Stimulated activated memory B cell treated with anti-CD40 and anti-IgM and Interleukin-4, amounts not matched to agents 10 μg/mL and 1 μg/mL and 100 μg/mL, for 72 hours (primary cell): Measurements from ENCODE around the gene ZNF550.
"Not testable (repeated sequence)": the region's sequence is repeated elsewhere in the genome, so short reads cannot be mapped to it uniquely, and the experiment has no call there.

Experiments used
- ATAC-seq: fragments of 150-1000 bp; cut with Tn5 transposase; 2 replicates; pipeline ENCODE4 v1.10.0; 2021
- H3K27ac Mint-ChIP-seq: one replicate; pipeline ENCODE4 v1.8.0; 2022; ENCODE audit warnings: mild to moderate bottlenecking, mixed read lengths
- H3K27me3 Mint-ChIP-seq: one replicate; pipeline ENCODE4 v1.8.0; 2022; ENCODE audit warnings: mixed read lengths
- H3K36me3 Mint-ChIP-seq: one replicate; pipeline ENCODE4 v1.8.0; 2022; ENCODE audit warnings: mixed read lengths
- H3K4me1 Mint-ChIP-seq: one replicate; pipeline ENCODE4 v1.8.0; 2022; ENCODE audit warnings: mixed read lengths
- H3K4me3 Mint-ChIP-seq: one replicate; pipeline ENCODE4 v1.8.0; 2022; ENCODE audit warnings: mild to moderate bottlenecking, moderate library complexity, mixed read lengths
- H3K9me3 Mint-ChIP-seq: one replicate; pipeline ENCODE4 v1.8.0; 2022; ENCODE audit warnings: mixed read lengths

Gene ZNF550

DNA sequence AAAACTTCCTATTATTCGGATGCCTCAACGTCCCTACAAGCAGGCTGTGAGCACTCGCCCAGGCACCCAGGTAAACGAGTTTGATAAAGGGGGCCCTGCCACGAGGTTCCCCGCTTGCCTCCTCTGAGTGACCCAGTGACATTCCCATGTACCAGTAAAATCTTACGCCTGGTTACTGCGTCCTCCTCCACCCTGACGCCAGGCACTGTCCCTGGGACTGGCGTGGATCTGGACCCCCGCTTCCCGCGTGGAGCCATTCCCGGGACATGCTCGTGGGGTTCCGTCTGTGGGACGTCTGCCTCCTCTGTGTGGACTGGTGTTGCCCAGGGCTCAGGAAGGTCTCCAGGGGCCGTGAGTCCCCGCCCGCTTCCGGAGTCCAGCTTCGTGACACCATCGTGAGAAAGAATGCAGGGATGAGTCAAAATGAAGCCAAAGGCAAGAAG is 407 bp upstream of the ZNF550 start:
- Mint-ChIP-seq H3K4me3 (peak overlapping the region; percentile 95), H3K9me3 (peaks cover 10% of the 10 kb centered on the region), H3K27me3 (no peaks in the 10 kb centered on the region), H3K36me3 (peaks cover 29% of the 10 kb centered on the region), H3K27ac (peak overlapping the region; percentile 81), H3K4me1 (peaks cover 32% of the 10 kb centered on the region)
- ATAC-seq: peak; percentile 24

DNA sequence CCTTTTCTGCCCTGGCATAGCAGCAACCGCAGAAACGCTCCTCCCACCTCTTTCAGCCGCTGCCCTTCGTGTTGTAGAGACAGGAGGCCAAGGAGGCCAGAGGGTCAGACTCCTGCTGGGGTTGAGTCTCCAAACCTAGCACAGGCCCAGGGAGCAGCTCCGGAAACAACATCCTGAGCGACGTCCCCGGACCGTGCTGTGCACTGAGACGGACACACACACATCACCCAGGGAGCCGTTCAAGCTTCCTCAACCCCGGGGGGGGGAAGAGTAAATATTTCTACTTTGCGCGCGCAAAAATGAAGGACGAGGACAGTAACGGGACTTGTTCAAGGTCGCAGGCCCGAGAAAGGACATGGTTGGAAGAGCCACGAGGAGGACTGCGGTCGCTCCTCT is 657 bp downstream of the ZNF550 start:
- Mint-ChIP-seq H3K27me3 (no peaks in the 10 kb centered on the region), H3K36me3 (peaks cover 39% of the 10 kb centered on the region), H3K4me1 (peaks cover 32% of the 10 kb centered on the region), H3K27ac (peak overlapping the region; percentile 81), H3K4me3 (peak overlapping the region; percentile 95), H3K9me3 (peaks cover 9% of the 10 kb centered on the region)
- peak; percentile 57 for ATAC-seq

DNA sequence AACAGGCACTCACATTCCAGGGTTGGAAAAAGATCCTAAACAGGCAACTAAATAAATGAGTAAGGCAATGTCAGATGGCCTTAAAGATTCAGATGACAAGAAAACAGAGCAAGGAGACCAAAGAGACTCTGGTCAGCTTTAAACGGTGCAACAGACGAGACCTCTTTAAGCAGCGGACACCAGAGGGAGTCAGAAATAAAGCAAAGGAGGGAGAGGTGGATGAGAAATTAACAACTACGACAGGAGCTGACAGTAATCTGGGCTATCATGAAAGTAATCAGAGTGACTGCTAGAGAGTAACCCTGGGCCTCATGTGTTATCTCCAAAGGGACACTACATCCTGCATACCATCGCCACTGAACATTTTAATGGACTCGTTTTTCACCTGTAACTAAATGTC is 1.1 kb downstream of the ZNF550 start:
- no peak for ATAC-seq
- peaks cover 32% of the 10 kb centered on the region for H3K4me1 Mint-ChIP-seq
- H3K27ac Mint-ChIP-seq: peak overlapping the region; percentile 81
- H3K4me3 Mint-ChIP-seq: peak overlapping the region; percentile 95
- no peaks in the 10 kb centered on the region for H3K27me3 Mint-ChIP-seq
- peaks cover 6% of the 10 kb centered on the region for H3K9me3 Mint-ChIP-seq
- H3K36me3 Mint-ChIP-seq: peaks cover 41% of the 10 kb centered on the region

DNA sequence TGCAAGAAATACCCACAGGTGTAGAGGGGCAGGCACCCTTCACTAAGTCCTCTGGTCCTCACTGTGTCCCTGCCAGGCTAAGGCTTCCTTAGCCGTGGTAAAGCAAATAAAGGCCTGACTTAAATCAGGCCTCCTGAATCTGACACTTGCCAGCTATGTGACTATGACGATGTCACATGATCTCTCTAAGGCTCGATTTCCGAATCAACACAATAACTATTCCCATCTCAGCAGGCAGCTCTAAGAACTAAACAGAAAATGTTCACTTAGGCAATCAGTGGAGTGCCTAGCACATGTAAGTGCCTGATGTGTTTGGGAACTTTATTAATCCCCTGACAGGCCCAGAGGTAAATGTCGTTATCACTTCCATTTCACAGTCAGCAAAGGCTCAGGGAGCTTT is 2.0 kb downstream of the ZNF550 start:
- Mint-ChIP-seq H3K4me1 (peaks cover 32% of the 10 kb centered on the region), H3K4me3 (no peak overlapping the region), H3K9me3 (peaks cover 4% of the 10 kb centered on the region), H3K27me3 (no peaks in the 10 kb centered on the region), H3K27ac (no peak overlapping the region), H3K36me3 (peaks cover 48% of the 10 kb centered on the region)
- no peak for ATAC-seq

DNA sequence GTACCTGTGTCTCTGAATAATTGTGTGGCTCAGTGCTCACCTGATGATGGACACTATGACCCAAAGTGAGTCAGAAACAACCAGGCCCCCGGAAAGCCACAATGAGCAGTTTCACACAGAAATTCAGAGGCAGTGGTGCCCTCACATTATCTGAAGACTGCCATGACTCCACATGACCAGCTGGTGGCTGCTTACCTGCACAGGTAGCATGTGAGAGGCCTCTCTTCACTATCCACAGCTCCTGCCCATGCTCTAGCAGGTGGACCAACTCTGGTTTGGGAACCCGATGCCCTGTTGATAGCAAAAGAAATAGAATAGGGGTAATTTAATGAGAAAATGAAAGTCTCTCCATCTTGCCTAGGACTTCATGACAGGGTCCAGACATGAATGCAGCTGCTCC is 7.2 kb downstream of the ZNF550 start:
- H3K4me1 Mint-ChIP-seq: peaks cover 3% of the 10 kb centered on the region
- H3K9me3 Mint-ChIP-seq: peaks cover 29% of the 10 kb centered on the region
- ATAC-seq: no peak
- H3K27me3 Mint-ChIP-seq: no peaks in the 10 kb centered on the region
- no peak overlapping the region for H3K27ac Mint-ChIP-seq
- H3K36me3 Mint-ChIP-seq: peaks cover 98% of the 10 kb centered on the region
- no peak overlapping the region for H3K4me3 Mint-ChIP-seq

DNA sequence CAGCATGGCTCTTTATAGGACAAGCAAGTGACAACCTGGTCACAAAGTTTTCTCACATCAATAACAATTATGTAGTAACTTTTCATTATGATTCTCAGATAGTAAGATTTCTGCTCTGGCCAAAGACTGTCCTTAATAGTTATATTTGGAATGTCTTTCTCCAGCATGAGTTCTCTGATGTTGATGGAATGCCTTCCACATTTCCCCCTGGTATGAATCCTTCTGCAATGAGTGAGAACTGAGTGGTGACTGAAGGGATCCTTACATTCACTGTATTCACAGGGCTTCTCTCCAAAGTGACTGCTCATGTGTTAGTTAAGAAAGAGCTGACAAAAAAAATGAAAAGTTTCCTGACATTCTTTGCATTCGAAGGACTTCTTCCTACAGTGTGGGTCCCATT is 13.2 kb downstream of the ZNF550 start:
- Mint-ChIP-seq H3K36me3 (peaks cover 99% of the 10 kb centered on the region), H3K9me3 (peaks cover 44% of the 10 kb centered on the region), H3K4me1 (no peaks in the 10 kb centered on the region), H3K4me3 (no peak overlapping the region), H3K27me3 (no peaks in the 10 kb centered on the region), H3K27ac (no peak overlapping the region)
- no peak for ATAC-seq

DNA sequence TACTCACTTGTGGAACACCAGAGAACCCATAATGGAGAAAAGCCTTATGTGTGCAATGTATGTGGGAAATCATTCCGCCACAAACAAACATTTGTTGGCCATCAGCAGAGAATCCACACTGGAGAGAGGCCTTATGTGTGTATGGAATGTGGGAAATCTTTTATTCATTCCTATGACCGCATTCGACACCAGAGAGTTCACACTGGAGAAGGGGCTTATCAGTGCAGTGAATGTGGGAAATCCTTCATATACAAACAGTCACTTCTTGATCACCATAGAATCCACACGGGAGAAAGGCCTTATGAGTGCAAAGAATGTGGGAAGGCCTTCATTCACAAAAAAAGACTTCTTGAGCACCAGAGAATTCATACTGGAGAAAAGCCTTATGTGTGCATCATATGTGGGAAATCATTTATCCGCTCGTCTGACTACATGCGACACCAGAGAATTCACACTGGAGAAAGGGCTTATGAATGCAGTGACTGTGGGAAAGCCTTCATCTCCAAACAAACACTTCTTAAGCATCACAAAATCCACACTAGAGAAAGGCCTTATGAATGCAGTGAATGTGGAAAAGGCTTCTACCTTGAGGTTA is 21.6 kb downstream of the ZNF550 start:
- Mint-ChIP-seq H3K4me3 (no peak overlapping the region), H3K27me3 (no peaks in the 10 kb centered on the region), H3K9me3 (peaks cover 53% of the 10 kb centered on the region), H3K36me3 (peaks cover 98% of the 10 kb centered on the region), H3K27ac (no peak overlapping the region), H3K4me1 (no peaks in the 10 kb centered on the region)
- no peak for ATAC-seq

DNA sequence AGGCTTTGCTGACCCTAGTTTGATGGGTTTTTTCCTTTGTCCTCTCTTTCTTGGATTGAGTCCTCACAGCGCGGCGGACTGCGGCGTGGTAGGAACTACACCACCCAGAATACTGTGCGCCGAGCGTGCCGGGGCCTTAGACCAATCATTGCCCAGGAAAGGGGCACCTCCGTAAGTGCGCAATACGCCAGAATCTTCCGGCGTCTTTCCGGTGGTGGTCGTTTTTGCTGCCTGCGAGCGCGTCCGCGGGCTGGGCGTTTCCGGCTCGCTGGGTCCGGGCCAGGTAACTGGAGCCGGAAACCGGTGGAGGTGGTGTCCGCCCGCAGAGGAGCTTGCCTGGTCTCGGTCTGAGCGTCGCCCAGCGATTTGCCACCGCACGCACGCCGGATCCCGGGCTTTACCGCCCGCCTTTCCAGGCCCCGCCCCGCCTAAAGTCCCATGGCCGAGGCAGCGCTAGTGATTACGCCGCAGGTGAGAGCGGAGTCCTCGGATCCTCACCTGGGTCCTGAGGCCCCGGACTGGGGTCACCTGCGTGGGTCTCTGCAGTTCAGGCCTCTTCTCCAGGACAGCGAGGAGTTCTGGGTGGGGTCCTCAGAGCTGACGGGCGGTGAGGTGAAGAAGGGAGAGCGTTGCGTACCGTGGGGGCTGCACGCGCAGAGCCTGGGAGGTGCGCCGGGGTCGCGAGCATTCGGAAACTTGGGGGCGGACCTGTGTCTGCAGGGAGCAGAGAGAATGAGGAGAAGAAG is 32.4 kb downstream of the ZNF550 start, which contains the start of gene ZNF549:
Gene ZNF549 (plus strand): TSS at position 221 of the 746 bp plus-strand sequence. CDS start 218 bp downstream, at position 439.
- Mint-ChIP-seq H3K4me1 (peaks cover 25% of the 10 kb centered on the region), H3K36me3 (peaks cover 44% of the 10 kb centered on the region), H3K27ac (peak within 1 kb of the TSS; percentile 97), H3K9me3 (peaks cover 10% of the 10 kb centered on the region), H3K4me3 (peak within 1 kb of the TSS; percentile 97), H3K27me3 (no peaks in the 10 kb centered on the region)
- ATAC-seq: peak; percentile 100

DNA sequence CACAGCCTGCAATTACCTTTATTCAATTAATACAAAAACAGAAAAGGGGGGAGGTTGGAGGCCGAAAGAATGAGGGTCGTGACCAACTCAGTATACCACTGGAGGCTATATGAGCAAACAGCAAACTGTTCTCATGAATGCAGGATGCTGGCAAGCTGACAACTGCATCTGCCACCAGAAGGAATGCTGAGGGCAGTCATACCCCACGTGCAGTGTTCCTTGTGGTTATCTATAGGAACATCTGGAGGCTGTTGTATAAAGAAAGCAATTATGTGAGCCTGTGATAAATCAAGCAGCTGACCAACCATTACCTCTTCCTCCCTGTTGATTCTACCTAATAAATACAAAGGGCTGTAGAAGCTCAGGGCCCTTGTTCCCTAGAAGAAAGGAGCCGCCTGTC is 41.6 kb downstream of the ZNF550 start:
- not testable (repeated sequence) for ATAC-seq, H3K27ac Mint-ChIP-seq, H3K27me3 Mint-ChIP-seq, H3K4me3 Mint-ChIP-seq, H3K4me1 Mint-ChIP-seq
- peaks cover 69% of the 10 kb centered on the region for H3K36me3 Mint-ChIP-seq
- peaks cover 17% of the 10 kb centered on the region for H3K9me3 Mint-ChIP-seq

DNA sequence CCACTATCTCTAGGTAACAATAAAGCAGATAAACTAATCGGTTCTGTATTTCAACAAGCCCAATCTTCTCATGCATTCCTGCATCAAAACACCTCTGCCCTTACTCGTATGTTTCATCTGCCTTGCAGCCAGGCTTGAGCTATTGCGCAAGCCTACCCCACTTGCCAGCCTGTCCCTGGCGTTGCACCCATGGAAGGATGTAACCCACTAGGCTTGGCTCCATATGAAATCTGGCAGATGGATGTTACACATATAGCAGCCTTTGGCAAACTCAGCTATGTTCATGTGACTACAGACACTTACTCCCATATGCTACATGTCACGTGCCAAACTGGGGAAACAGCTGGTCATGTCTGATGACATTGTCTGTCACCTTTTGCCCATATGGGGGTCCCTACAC is 44.4 kb downstream of the ZNF550 start:
- H3K36me3 Mint-ChIP-seq: peaks cover 79% of the 10 kb centered on the region
- H3K4me1 Mint-ChIP-seq: no peaks in the 10 kb centered on the region
- no peak overlapping the region for H3K27ac Mint-ChIP-seq
- ATAC-seq: no peak
- H3K4me3 Mint-ChIP-seq: no peak overlapping the region
- peaks cover 27% of the 10 kb centered on the region for H3K9me3 Mint-ChIP-seq
- H3K27me3 Mint-ChIP-seq: no peaks in the 10 kb centered on the region

DNA sequence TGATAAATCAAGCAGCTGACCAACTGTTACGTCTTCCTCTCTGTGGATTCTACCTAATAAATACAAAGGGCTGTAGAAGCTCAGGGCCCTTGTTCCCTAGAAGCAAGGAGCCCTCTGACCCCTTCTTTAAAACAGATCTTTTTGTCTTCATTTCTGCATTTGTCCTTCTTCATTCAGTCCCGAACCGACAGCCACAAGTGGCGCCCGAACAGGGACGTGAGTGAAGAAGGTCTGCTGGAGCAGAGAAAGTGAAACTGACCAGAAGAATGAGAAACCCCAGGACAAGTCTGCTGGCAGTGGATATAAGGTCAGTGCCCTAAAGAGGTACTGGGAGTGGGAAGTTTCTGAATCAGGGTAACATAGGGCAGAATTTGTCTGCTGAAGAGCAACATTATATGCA is 46.8 kb downstream of the ZNF550 start:
- peaks cover 31% of the 10 kb centered on the region for H3K9me3 Mint-ChIP-seq
- H3K4me3 Mint-ChIP-seq: no peak overlapping the region
- H3K27ac Mint-ChIP-seq: no peak overlapping the region
- H3K4me1 Mint-ChIP-seq: no peaks in the 10 kb centered on the region
- no peaks in the 10 kb centered on the region for H3K27me3 Mint-ChIP-seq
- H3K36me3 Mint-ChIP-seq: peaks cover 88% of the 10 kb centered on the region
- no peak for ATAC-seq

DNA sequence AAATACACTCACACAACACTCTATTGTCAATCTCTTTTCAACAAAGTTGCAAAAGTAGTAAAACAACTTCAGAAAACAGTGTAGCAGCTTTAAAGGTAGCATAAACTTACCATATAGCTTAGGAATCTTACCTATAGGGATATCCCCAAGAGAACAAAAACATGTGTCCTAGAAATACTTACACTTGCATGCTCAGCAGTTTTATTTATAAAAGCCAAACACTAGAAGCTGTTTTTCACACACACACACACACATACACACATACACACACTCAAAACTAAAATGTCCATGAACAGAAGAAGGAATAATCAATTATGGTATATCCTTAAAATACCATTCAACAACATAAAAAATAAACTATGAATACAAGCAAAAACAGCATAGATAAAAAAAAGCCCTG is 48.2 kb downstream of the ZNF550 start:
- Mint-ChIP-seq H3K4me1 (no peaks in the 10 kb centered on the region), H3K27ac (no peak overlapping the region), H3K27me3 (no peaks in the 10 kb centered on the region), H3K9me3 (peaks cover 31% of the 10 kb centered on the region), H3K36me3 (peaks cover 88% of the 10 kb centered on the region), H3K4me3 (no peak overlapping the region)
- ATAC-seq: no peak

DNA sequence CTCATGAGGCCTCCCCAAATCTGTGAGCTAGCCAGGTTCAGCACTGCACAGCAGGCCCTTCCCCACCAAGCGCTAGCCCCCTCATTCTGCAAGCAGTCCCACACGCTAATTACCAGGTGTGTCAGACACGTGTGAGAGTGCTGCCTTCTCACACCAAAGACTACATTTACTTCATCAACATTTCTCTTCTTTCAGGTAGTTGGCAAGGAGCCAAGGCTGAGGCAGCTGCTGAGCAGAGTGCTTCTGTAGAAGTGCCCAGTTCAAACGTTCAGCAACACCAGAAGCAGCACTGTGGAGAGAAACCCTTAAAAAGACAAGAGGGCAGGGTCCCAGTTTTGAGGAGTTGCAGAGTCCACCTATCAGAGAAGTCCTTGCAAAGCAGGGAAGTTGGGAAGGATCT is 53.5 kb downstream of the ZNF550 start:
- no peak overlapping the region for H3K27ac Mint-ChIP-seq
- ATAC-seq: no peak
- H3K9me3 Mint-ChIP-seq: peaks cover 27% of the 10 kb centered on the region
- peaks cover 23% of the 10 kb centered on the region for H3K4me1 Mint-ChIP-seq
- peaks cover 91% of the 10 kb centered on the region for H3K36me3 Mint-ChIP-seq
- no peak overlapping the region for H3K4me3 Mint-ChIP-seq
- no peaks in the 10 kb centered on the region for H3K27me3 Mint-ChIP-seq

DNA sequence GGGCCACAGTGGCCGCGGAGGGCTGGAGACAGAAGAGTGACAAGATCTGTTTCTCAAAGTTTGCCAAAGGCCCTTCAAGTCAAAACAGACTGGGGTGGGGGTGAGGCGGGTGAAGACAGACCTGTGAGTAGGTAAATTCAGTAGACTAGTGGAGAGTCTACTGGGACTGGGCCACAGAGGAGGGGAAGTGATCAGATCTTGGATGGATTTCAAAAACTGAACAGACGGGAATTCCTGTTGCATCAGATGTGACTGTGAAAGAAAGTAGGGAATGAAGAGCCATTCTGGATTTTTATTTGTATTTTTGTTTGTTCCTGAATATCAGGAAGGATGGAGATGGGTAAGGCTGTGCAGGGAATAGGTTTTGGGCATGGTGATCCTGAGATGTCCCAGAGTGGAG is 59.3 kb downstream of the ZNF550 start:
- Mint-ChIP-seq H3K4me1 (peaks cover 41% of the 10 kb centered on the region), H3K27ac (peak overlapping the region; percentile 26), H3K4me3 (peak overlapping the region; percentile 51), H3K36me3 (peaks cover 55% of the 10 kb centered on the region), H3K9me3 (peaks cover 25% of the 10 kb centered on the region)
- ATAC-seq, H3K27me3 Mint-ChIP-seq: not testable (repeated sequence)

DNA sequence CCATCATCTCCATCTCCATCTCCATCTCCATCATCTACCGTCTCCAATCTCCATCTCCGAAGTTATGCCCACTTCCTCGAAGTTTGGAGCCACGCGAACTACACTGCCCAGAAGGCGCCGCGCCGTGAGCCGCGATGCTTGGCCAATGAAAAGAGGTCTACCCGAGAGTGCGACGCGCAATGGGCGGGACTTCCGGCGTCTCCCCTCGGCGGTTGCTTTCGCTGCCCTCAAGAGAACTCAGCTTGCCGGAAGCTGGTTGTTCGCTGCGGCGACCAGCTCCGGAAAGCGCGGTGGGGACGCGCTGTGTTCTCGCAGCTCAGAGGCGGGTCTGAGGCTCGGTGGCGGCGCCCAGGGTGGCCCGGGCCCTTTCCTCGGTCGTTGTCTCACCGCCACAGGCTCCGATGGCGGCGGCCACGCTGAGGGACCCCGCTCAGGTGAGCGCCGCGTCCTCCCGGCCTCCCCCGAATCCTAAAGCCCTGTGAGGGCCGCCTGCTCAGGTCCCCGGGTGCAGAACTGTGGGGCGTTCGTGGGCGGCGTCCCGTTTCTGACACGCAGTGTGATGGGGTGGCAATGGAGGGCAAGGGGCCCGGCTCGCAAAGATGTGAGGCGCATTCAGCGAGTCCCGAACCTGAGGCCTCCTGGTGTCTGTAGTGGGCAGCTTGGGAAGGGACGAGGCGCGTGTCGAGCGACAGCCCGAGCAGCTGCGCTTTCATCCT is 59.8 kb downstream of the ZNF550 start, which contains the start of gene ZNF773:
Gene ZNF773 (plus strand): TSS at position 259 of the 716 bp plus-strand sequence. CDS start 143 bp downstream, at position 402.
- Mint-ChIP-seq H3K36me3 (peaks cover 54% of the 10 kb centered on the region), H3K4me3 (peak within 1 kb of the TSS; percentile 51), H3K4me1 (peaks cover 41% of the 10 kb centered on the region), H3K27ac (peak within 1 kb of the TSS; percentile 26), H3K9me3 (peaks cover 25% of the 10 kb centered on the region)
- H3K27me3 Mint-ChIP-seq: not testable (repeated sequence)
- peak; percentile 100 for ATAC-seq
